IMR-90 (cell line): ENCODE measurements around the gene KHNYN.

Source experiments
- NFE2L2 ChIP-seq: fragments of 150-350 bp; IDR thresholded peaks from 2 replicates; pipeline ENCODE4 v1.6.1; 2016; ENCODE audit warnings: low read depth, mild to moderate bottlenecking, low read length
- POLR2A ChIP-seq: IDR thresholded peaks from 2 replicates; pipeline ENCODE4 v1.6.1; 2012; ENCODE audit warnings: mild to moderate bottlenecking, low read depth, low read length
- TF ChIP-seq, protein P1 (sequence below): conservative IDR thresholded peaks from 2 replicates; pipeline ENCODE4 v1.5.1; 2012; ENCODE audit warnings: mild to moderate bottlenecking, low read depth, low read length, improper control_type of control experiment

DNA sequence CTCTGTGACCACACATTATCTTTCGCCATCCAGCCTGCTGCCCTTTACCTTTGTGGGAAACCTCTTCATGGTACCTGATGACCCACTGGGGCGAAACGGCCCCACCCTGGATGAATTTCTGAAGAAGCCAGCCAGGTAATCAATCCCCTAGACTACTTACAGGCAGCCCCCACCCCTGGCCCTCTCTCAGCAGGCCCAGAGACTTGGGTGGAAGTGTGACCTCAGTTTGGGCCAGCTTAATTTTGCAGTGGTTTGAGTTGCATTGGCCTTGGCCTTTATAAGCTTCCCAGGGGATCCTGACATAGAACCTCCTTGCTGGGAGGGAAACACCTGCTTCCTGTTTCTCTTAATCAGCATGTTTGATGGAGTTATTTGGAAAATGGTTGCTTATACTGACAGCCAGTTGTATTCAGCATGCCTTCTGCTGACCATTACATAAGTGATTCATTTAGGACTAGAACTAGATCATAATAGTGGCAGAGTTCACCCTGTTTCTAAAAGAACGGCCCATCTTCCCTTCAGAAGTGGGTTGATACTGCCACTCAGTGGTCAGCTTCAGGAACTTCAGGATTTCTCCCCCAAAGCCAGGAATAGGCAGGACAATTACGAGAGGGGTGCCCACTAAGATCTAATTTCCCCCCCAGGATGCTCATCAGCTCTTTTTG, 6.7 kb downstream of the KHNYN start:
- TF ChIP-seq, protein P1, sequence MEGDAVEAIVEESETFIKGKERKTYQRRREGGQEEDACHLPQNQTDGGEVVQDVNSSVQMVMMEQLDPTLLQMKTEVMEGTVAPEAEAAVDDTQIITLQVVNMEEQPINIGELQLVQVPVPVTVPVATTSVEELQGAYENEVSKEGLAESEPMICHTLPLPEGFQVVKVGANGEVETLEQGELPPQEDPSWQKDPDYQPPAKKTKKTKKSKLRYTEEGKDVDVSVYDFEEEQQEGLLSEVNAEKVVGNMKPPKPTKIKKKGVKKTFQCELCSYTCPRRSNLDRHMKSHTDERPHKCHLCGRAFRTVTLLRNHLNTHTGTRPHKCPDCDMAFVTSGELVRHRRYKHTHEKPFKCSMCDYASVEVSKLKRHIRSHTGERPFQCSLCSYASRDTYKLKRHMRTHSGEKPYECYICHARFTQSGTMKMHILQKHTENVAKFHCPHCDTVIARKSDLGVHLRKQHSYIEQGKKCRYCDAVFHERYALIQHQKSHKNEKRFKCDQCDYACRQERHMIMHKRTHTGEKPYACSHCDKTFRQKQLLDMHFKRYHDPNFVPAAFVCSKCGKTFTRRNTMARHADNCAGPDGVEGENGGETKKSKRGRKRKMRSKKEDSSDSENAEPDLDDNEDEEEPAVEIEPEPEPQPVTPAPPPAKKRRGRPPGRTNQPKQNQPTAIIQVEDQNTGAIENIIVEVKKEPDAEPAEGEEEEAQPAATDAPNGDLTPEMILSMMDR, result peak; percentile 84
- TF ChIP-seq POLR2A (no peak), NFE2L2 (no peak)
